ENCODE measurements around the gene TCHP. TPM values are rescaled to one million over a fixed set of nuclear protein-coding genes. Genes with fewer than 3 reads are reported as not detected.

Gene TCHP
- total and polyA plus RNA-seq, 2 donors (not counting 1 experiment from before 2014, with no cell fraction given) = 13.4 to 29.4 TPM

DNA sequence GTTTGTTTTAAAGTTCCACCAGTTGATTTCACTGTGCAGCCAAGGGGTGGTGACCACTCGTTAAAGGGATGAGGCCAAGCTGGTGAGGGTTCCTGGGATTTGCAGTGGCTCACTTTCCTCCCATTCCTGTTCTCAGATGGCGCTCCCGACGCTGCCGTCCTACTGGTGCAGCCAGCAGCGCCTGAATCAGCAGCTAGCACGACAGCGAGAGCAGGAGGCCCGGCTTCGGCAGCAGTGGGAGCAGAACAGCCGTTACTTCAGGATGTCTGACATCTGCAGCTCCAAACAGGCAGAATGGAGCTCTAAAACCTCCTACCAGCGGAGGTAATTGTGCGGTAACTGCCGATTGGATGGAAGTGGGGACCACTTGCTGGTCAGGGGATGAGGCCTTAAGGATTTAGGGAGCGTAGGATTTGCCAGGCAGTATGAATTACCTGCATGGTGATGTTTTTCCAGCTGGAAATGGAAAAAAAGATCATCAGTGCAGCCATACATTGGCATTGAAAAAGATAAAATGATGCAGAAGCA is 2.9 kb downstream of the TCHP start:
- no peaks in the 10 kb centered on the region for H3K9me3 Mint-ChIP-seq (ENCODE audit: insufficient read depth)
- H3K27me3 ChIP-seq (replicated peaks in 1 of 4; ENCODE audit: control extremely low read depth in 1 of 4, control insufficient read depth in 3 of 4, insufficient read depth in 4 of 4, low read length in 3 of 4) = no peaks in the 10 kb centered on the region
- H3K4me3 ChIP-seq (ENCODE audit: control extremely low read depth in 1 of 5, extremely low read depth in 1 of 5, insufficient read depth in 1 of 5, low read depth in 2 of 5, low read length in 4 of 5) = no peak overlapping the region
- no peak overlapping the region for H3K4me2 ChIP-seq (replicated peaks; ENCODE audit: low read depth, low read length, poor library complexity, severe bottlenecking)
- no peaks in the 10 kb centered on the region for H3K27me3 Mint-ChIP-seq
- no peak overlapping the region for H3K27ac ChIP-seq (ENCODE audit: low read length in 2 of 2)
- H3K79me2 ChIP-seq (ENCODE audit: control insufficient read depth, insufficient read depth, low read length) = peaks cover 30% of the 10 kb centered on the region
- H4K20me1 ChIP-seq (ENCODE audit: control insufficient read depth, insufficient read depth, low read length, poor library complexity, severe bottlenecking) = no peaks in the 10 kb centered on the region
- ATAC-seq (ENCODE audit: low read depth) (no peak), DNase-seq (no peak)
- no peak overlapping the region for H3K4me3 Mint-ChIP-seq
- ChIA-PET CTCF (interaction anchor here (1.6 kb wide), 1 partner anchor 25 kb away, joined by 4 read pairs; no protein-coding TSS in a partner anchor), POLR2A (no interaction called here)
- peaks cover 20% of the 10 kb centered on the region for H3K4me1 Mint-ChIP-seq
- H3K36me3 ChIP-seq (replicated peaks in 1 of 2; ENCODE audit: control extremely low read depth in 1 of 2, control insufficient read depth in 1 of 2, extremely low read depth in 1 of 2, insufficient read depth in 2 of 2, low read length in 1 of 2) = peaks cover 0 to 45% of the 10 kb centered on the region in 2 experiments
- intact Hi-C loops (cut with micrococcal nuclease) = loop anchor here (5.0 kb wide), 1 partner anchor 379 kb away; the partner anchor contains the start of gene ATP2A2
- TF ChIP-seq EZH2 (IDR thresholded peaks at IDR 0.05; ENCODE audit: borderline replicate concordance, insufficient read depth, low read depth, low read length, poor library complexity, severe bottlenecking) = no peak
- TF ChIP-seq, protein P1, sequence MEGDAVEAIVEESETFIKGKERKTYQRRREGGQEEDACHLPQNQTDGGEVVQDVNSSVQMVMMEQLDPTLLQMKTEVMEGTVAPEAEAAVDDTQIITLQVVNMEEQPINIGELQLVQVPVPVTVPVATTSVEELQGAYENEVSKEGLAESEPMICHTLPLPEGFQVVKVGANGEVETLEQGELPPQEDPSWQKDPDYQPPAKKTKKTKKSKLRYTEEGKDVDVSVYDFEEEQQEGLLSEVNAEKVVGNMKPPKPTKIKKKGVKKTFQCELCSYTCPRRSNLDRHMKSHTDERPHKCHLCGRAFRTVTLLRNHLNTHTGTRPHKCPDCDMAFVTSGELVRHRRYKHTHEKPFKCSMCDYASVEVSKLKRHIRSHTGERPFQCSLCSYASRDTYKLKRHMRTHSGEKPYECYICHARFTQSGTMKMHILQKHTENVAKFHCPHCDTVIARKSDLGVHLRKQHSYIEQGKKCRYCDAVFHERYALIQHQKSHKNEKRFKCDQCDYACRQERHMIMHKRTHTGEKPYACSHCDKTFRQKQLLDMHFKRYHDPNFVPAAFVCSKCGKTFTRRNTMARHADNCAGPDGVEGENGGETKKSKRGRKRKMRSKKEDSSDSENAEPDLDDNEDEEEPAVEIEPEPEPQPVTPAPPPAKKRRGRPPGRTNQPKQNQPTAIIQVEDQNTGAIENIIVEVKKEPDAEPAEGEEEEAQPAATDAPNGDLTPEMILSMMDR (IDR thresholded peaks at IDR 0.05) = no peak
- no peak overlapping the region for H3K9ac ChIP-seq (ENCODE audit: low read length)
- no peak overlapping the region for H3K27ac Mint-ChIP-seq
- WGBS (ENCODE audit: insufficient coverage) = 97% methylated on average over 14 of the region's 15 CpGs
- no peaks in the 10 kb centered on the region for H3K9me3 ChIP-seq (ENCODE audit: control extremely low read depth in 1 of 3, control insufficient read depth in 2 of 3, insufficient read depth in 1 of 3, low read length in 2 of 3)
- no peak overlapping the region for H2AFZ ChIP-seq (ENCODE audit: insufficient read depth, low read depth, low read length, poor library complexity, severe bottlenecking)
- H3K4me1 ChIP-seq (ENCODE audit: control insufficient read depth in 2 of 2, insufficient read depth in 2 of 2, low read length in 2 of 2) = peaks cover 13 to 24% of the 10 kb centered on the region in 2 donors

DNA sequence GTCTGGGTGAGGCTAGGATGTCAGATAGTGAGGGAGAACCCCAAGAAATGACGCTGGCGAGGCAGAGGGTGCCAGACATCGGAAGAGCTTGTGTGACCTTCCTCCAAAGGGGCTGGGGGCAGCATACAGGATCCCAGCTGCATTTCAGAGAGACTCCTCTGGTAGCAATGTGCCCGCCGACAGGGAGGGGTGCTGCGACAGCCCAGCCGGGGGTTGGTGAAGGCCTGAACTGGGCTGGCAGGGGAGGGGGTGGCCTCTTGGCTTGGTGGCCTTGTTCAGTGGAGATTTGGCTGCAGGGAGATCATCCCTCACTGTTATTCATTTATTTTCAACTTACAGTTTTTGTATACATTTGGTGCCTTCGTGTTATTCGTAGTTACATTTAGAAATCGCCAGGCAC is 5.2 kb downstream of the TCHP start:
- H3K4me1 ChIP-seq (ENCODE audit: control insufficient read depth in 2 of 2, insufficient read depth in 2 of 2, low read length in 2 of 2) = peaks cover 10 to 15% of the 10 kb centered on the region in 2 donors
- peaks cover 0 to 62% of the 10 kb centered on the region in 2 experiments for H3K36me3 ChIP-seq (replicated peaks in 1 of 2; ENCODE audit: control extremely low read depth in 1 of 2, control insufficient read depth in 1 of 2, extremely low read depth in 1 of 2, insufficient read depth in 2 of 2, low read length in 1 of 2)
- ChIA-PET POLR2A (no interaction called here), CTCF (no interaction called here)
- H3K27ac ChIP-seq (ENCODE audit: low read length in 2 of 2) = no peak overlapping the region
- H3K9me3 ChIP-seq (ENCODE audit: control extremely low read depth in 1 of 3, control insufficient read depth in 2 of 3, insufficient read depth in 1 of 3, low read length in 2 of 3) = no peaks in the 10 kb centered on the region
- H4K20me1 ChIP-seq (ENCODE audit: control insufficient read depth, insufficient read depth, low read length, poor library complexity, severe bottlenecking) = no peaks in the 10 kb centered on the region
- Mint-ChIP-seq H3K9me3 (ENCODE audit: insufficient read depth) (no peaks in the 10 kb centered on the region), H3K27me3 (no peaks in the 10 kb centered on the region), H3K4me1 (peaks cover 16% of the 10 kb centered on the region), H3K4me3 (no peak overlapping the region), H3K27ac (no peak overlapping the region)
- TF ChIP-seq EZH2 (IDR thresholded peaks at IDR 0.05; ENCODE audit: borderline replicate concordance, insufficient read depth, low read depth, low read length, poor library complexity, severe bottlenecking) = no peak
- TF ChIP-seq, protein P1 (IDR thresholded peaks at IDR 0.05) = no peak
- peaks cover 20% of the 10 kb centered on the region for H3K79me2 ChIP-seq (ENCODE audit: control insufficient read depth, insufficient read depth, low read length)
- no peaks in the 10 kb centered on the region for H3K27me3 ChIP-seq (replicated peaks in 1 of 4; ENCODE audit: control extremely low read depth in 1 of 4, control insufficient read depth in 3 of 4, insufficient read depth in 4 of 4, low read length in 3 of 4)
- no peak for ATAC-seq (ENCODE audit: low read depth)
- H3K4me2 ChIP-seq (replicated peaks; ENCODE audit: low read depth, low read length, poor library complexity, severe bottlenecking) = no peak overlapping the region
- DNase-seq = no peak
- no peak overlapping the region for H2AFZ ChIP-seq (ENCODE audit: insufficient read depth, low read depth, low read length, poor library complexity, severe bottlenecking)
- 100% methylated on average over 4 of the region's 10 CpGs for WGBS (ENCODE audit: insufficient coverage)
- H3K9ac ChIP-seq (ENCODE audit: low read length) = no peak overlapping the region
- H3K4me3 ChIP-seq (ENCODE audit: control extremely low read depth in 1 of 5, extremely low read depth in 1 of 5, insufficient read depth in 1 of 5, low read depth in 2 of 5, low read length in 4 of 5) = no peak overlapping the region
- intact Hi-C loops (cut with micrococcal nuclease) = no loop called here
